Right lobe of liver (tissue), 6 donors: ENCODE results near the gene HECW1. TPM values are rescaled to one million over a fixed set of nuclear protein-coding genes. Genes with fewer than 3 reads are reported as not detected.

Experiments
- ATAC-seq, 4 donors: fragments of 200-7000 bp; cut with Tn5 transposase; one replicate each; pipeline ENCODE4 v1.9.1; 2020; ENCODE audit warnings: mild to moderate bottlenecking in 4 of 4, moderate library complexity in 4 of 4
- DNase-seq, 3 donors: peaks; one replicate each; pipeline ENCODE4 v3.0.0-alpha.2; 2020
- H3K27ac ChIP-seq, 3 donors: fragments of 200-600 bp; one replicate each; pipeline ENCODE4 v1.8.0; 2022
- H3K27me3 ChIP-seq, 2 donors: fragments of 200-600 bp; one replicate each; pipeline ENCODE4 v1.8.0; 2022
- H3K36me3 ChIP-seq, 4 donors: fragments of 200-600 bp; sonication (generic) in 1 of 4; one replicate each; pipeline versions ENCODE4 v1.5.1 to v1.8.0; 2017 to 2022; ENCODE audit warnings: control low read depth in 1 of 4
- H3K4me1 ChIP-seq, 4 donors: fragments of 200-600 bp; sonication (generic) in 1 of 4; one replicate each; pipeline versions ENCODE4 v1.5.1 to v1.8.0; 2017 to 2022; ENCODE audit warnings: control low read depth in 1 of 4
- H3K4me3 ChIP-seq, 3 donors: fragments of 200-600 bp; one replicate each; pipeline ENCODE4 v1.8.0; 2022
- H3K9me3 ChIP-seq, 4 donors: fragments of 200-600 bp; sonication (generic) in 1 of 4; one replicate each; pipeline versions ENCODE4 v1.5.1 to v1.8.0; 2017 to 2022; ENCODE audit warnings: control low read depth in 1 of 4
- CTCF ChIP-seq, 4 donors: fragments of 200-600 bp in 3 of 4; fragments of 450-650 bp in 1 of 4; IDR thresholded peaks; one replicate each; pipeline versions ENCODE4 v1.5.1 to v1.8.0; 2016 to 2022; ENCODE audit warnings: antibody characterized with exemption in 4 of 4, mild to moderate bottlenecking in 2 of 4
- POLR2A ChIP-seq: fragments of 450-650 bp; IDR thresholded peaks from one replicate; pipeline ENCODE4 v1.6.1; 2017; ENCODE audit warnings: antibody characterized with exemption, mild to moderate bottlenecking
- WGBS: methylation state at CpG from one replicate; pipeline ENCODE4 v1.1.6; 2018; ENCODE audit warnings: low coverage, low lambda C conversion rate; ENCODE audit not compliant: insufficient coverage; ENCODE audit errors: missing lambda C conversion rate; 5-methylcytosine and 5-hydroxymethylcytosine counted together
- intact Hi-C, 2 donors: fragments of 100-400 bp; cut with DNase I; formaldehyde crosslinking; loops; one replicate each; pipeline versions ENCODE4 v1.11.2 to v1.14.1; 2022
- total RNA-seq, 6 experiments: library from RNA; depleted of rRNA in 2 of 6; stranded (reverse); fragments of >200 nt in 2 of 6; fragmentation: NEBNext Ultra II Directional in 3 of 6; extraction: Animal tissue kit (Norgen Biotek cat#: 25700) in 3 of 6; gene quantifications; one replicate each; pipeline versions ENCODE4 v1.1.0 to v1.2.4, GENCODE V29; 2016 to 2023
- donor health status: DM: no; HTN: yes; CAD: no.
- donor health status: DM: no; HTN: no; CAD: no.
- donor health status: DM: no; HTN: no; CAD: no.
- donor health status: DM: no; HTN: yes; CAD: no.
- donor health status: DM: no; HTN: yes; CAD: no.

Gene HECW1
- total RNA-seq, 6 experiments from 2014 or later: 0.02 to 0.87 (median 0.09) TPM; not detected in 1

- ATAC-seq (no peak), DNase-seq (no peak)
- Histone ChIP-seq H3K36me3 (no peaks in the 10 kb centered on the region), H3K4me3 (no peak overlapping the region), H3K4me1 (no peaks in the 10 kb centered on the region), H3K27me3 (no peaks in the 10 kb centered on the region), H3K9me3 (no peaks in the 10 kb centered on the region), H3K27ac (no peak overlapping the region)
- TF ChIP-seq CTCF (IDR thresholded peaks at IDR 0.05) (no peak), POLR2A (no peak)
- intact Hi-C loops: no loop called here
- 64% methylated on average over 1 of the region's 1 CpG for WGBS
Measured at GRCh38 chr7:43433639-43434038, 321.2 kb downstream of the HECW1 start.

- intact Hi-C loops: no loop called here
- no peak for ATAC-seq
- DNase-seq: no peak
- WGBS: 53% methylated on average over 5 of the region's 5 CpGs
- Histone ChIP-seq H3K36me3 (no peaks in the 10 kb centered on the region), H3K9me3 (no peaks in the 10 kb centered on the region), H3K4me1 (no peaks in the 10 kb centered on the region), H3K27me3 (no peaks in the 10 kb centered on the region), H3K27ac (no peak overlapping the region), H3K4me3 (no peak overlapping the region)
- TF ChIP-seq CTCF (IDR thresholded peaks at IDR 0.05) (no peak), POLR2A (no peak)
Measured at GRCh38 chr7:43437001-43437400, 324.6 kb downstream of the HECW1 start.

GRCh38 chr7:43438897-43439479 lies 326.5 kb downstream of the HECW1 start:
- no peaks in the 10 kb centered on the region for H3K36me3 ChIP-seq
- no peaks in the 10 kb centered on the region for H3K27me3 ChIP-seq
- no peak for TF ChIP-seq POLR2A
- intact Hi-C loops: no loop called here
- 26% methylated on average over 8 of the region's 8 CpGs for WGBS
- H3K27ac ChIP-seq: no peak overlapping the region
- no peaks in the 10 kb centered on the region for H3K4me1 ChIP-seq
- H3K4me3 ChIP-seq: no peak overlapping the region
- DNase-seq: no peak
- H3K9me3 ChIP-seq: no peaks in the 10 kb centered on the region
- no peak for ATAC-seq

GRCh38 chr7:43439631-43440401 lies 327.4 kb downstream of the HECW1 start:
- H3K9me3 ChIP-seq: no peaks in the 10 kb centered on the region
- H3K27ac ChIP-seq: no peak overlapping the region
- H3K4me3 ChIP-seq: no peak overlapping the region
- no peaks in the 10 kb centered on the region for H3K27me3 ChIP-seq
- no peaks in the 10 kb centered on the region for H3K36me3 ChIP-seq
- H3K4me1 ChIP-seq: no peaks in the 10 kb centered on the region
- DNase-seq (peak in 2 of 3 donors; percentile 44 to 47), ATAC-seq (peak; percentile 61 to 74 (median 70))
- 60% methylated on average over 5 of the region's 15 CpGs for WGBS
- TF ChIP-seq CTCF (IDR thresholded peaks at IDR 0.05) (peak; percentile 52 to 85 (median 71)), POLR2A (no peak)
- intact Hi-C loops: loop anchor here in 1 of 2 donors (10.0 kb wide), 1 partner anchor 495 kb away; no protein-coding TSS in a partner anchor
